A172 (cell line): ENCODE results near the gene SCRN3. TPM values are rescaled to one million over a fixed set of nuclear protein-coding genes. Genes with fewer than 3 reads are reported as not detected.
A peak's percentile ranks its signal among the peaks of the same experiment; 100 is the strongest.
"Not testable (repeated sequence)": the region's sequence is repeated elsewhere in the genome, so short reads cannot be mapped to it uniquely, and the experiment has no call there.

ENCODE experiments used
- DNase-seq: peaks from one replicate; pipeline ENCODE4 v3.0.0-alpha.2; 2015; ENCODE audit warnings: low spot score
- total RNA-seq: library from RNA; depleted of rRNA; stranded (reverse); fragments of >200 nt; shearing (Covaris generic); gene quantifications from 2 replicates; pipeline ENCODE4 v1.2.3, GENCODE V29; 2014; rRNA removed

Gene SCRN3, protein sequence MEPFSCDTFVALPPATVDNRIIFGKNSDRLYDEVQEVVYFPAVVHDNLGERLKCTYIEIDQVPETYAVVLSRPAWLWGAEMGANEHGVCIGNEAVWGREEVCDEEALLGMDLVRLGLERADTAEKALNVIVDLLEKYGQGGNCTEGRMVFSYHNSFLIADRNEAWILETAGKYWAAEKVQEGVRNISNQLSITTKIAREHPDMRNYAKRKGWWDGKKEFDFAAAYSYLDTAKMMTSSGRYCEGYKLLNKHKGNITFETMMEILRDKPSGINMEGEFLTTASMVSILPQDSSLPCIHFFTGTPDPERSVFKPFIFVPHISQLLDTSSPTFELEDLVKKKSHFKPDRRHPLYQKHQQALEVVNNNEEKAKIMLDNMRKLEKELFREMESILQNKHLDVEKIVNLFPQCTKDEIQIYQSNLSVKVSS
- 36.2 and 50.3 TPM in 2 replicates for total RNA-seq

DNA sequence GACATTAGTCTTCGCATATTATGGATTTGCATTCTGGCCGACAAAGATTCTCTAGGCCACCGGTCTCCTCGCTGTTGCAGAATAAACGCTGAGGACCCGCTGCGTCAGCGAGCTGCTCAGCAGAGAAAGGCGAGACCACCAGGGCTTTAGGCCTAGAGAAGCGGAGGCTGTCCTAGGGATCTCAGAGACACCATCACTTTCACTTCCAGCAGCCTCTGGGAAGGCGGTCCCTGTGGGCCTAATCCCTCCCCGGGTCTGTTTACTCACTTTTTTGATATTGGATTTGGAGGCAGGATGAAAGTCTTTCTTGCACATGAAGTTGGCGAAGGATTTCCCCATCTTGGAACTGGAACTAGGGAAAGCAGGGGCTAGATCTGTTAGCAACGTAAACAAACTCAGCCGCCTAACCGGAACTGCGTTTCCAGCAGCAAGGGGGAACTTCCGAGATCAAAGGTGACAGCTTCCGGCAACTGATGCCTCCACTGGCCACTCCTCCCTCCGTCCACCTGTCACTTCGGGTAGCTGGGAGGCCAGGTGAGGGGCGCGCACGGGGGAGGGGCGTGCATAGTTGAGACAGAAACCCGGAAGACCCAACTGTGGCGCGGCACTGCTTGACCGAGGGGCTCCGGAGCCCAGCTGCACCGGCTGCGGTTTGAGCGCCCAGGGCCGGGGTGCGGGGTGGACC is at the start of gene SCRN3:
Gene SCRN3, plus strand, starts transcription at position 447 of the 685 bp plus-strand sequence. CDS start 2,554 bp downstream, outside the sequence.
- DNase-seq = peak; percentile 79

DNA sequence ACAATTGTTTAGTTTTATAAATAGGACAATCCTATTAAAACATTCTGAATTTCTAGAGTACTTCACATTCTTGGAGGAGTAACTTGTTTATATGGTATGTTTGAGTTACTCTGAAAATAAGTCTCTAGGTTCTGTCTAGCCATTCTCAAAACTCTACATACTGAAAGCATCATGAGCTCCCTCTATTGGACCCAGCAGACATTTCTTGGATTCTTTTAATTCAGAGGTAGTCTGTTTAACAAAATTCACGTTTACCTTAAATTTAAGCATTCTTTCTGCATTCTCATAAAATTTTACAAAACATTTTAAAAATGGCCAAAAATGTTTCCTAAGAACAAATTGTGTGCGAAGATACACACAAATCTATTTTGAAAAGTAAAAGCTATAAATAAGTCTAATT is 45.5 kb upstream of the SCRN3 start:
- DNase-seq = peak; percentile 34

DNA sequence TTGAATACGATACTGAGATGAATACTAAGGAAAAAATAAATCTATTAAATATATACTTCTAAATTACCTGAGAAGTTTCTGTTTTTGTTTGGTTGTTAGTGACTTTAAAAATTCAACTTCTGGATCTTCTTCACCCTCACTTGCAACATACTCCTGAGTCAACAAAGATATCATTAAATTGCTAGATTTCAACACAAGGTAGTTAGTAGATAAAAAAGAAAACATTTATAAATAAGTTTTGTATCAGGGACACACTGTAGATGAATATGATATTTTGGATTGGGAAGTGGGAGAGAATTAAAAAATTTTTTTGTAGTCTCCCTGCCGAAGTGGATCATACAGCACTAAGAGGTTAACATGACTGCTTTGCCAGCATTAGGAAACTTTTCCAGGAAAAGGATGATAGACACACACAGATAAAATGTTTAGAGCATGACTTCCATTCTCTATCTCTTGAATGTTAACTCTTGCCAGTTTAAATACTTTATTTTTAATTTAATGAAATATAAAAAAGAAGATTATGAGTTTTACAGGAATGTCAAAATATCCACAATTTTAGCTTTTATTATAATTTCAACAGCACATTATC is 44.8 kb upstream of the SCRN3 start:
- DNase-seq = no peak

DNA sequence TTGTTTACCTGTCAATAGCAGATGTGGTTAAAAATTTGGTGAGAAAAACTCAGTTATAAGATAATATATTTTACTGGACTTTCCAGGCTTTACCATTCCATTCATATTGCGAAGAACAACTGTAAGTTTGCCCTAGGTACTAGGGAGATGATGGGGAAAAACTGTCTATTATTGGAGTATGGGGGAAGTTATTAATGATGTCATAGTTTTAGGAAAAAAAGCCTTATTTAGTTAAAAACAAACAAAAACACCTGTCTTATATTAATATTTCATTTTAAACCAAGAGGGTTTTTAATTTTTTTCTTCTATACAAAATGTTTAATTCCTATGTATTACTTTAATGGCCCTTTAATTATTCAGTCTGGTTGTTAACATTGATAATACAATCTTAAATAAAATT is 42.5 kb upstream of the SCRN3 start:
- DNase-seq = no peak

DNA sequence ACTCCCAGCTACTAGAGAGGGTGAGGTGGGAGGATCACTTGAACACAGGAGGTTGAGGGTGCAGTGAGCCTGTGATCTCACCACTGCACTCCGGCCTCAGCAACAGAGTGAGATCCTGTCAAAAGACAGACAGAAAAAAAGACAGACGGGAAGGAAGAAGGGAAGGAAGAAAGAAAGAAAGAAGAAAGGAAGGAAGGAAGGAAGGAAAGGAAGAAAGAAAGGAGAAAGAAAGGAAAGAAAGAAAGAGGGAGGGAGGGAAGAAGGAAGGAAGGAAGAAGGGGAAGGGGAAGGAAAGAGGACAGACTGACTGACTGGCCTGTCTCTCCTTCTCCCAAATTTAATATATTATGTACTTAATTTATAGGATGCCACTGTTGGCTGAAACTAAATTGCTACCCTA is 39.2 kb upstream of the SCRN3 start:
- DNase-seq = no peak

DNA sequence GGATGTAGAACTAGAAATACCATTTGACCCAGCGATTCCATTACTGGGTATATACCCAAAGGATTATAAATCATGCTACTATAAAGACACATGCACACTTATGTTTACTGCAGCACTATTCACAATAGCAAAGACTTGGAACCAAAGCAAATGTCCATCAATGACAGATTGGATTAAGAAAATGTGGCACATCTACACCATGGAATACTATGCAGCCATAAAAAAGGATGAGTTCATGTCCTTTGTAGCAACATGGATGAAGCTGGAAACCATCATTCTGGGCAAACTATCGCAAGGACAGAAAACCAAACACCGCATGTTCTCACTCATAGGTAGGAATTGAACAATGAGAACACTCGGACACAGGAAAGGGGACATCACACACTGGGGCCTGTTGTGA is 35.9 kb upstream of the SCRN3 start:
- DNase-seq = not testable (repeated sequence)

DNA sequence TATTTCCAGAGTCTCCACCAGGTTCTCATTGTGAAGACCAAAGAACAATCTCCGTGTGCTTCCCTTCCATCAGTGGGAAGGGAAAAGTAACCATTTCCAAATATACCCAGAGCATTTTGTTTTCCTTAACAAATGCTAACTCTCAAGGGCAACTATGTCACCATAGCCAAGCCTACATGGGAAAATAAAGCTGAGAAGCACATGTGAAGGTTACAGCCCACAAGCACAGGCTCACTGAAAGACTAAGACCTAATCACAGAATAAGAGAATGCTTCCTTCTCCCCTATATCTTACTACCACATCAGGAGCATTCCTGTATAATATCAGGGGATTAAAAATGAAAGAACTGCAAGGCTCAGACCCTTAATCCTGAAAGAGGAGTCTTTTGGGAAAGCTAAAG is 32.6 kb upstream of the SCRN3 start:
- no peak for DNase-seq

DNA sequence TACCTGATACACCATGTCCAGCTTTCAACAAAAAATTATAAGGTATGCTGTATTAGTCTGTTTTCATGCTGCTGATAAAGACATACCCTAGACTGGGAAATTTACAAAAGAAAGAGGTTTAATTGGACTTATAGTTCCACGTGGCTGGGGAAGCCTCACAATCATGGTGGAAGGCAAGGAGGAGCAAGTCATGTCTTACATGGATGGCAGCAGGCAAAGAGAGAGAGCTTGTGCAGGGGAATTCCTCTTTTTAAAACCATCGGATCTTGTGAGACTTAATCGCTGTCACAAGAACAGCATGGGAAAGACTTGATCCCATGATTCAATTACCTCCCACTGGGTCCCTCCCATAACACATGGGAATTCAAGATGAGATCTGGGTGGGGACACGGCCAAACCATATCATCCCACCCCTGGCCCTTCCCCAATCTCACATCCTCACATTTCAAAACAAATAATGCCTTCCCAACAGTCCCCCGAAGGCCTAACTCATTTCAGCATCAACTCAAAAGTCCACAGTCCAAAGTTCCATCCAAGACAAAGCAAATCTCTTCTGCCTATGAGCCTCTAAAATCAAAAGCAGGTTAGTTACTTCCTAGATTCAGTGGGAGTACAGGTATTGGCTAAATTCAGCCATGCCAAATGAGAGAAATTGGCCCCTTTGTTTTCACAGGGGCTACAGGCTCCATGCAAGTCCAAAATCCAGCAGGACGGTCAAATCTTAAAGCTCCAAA is 31.9 kb upstream of the SCRN3 start:
- not testable (repeated sequence) for DNase-seq

DNA sequence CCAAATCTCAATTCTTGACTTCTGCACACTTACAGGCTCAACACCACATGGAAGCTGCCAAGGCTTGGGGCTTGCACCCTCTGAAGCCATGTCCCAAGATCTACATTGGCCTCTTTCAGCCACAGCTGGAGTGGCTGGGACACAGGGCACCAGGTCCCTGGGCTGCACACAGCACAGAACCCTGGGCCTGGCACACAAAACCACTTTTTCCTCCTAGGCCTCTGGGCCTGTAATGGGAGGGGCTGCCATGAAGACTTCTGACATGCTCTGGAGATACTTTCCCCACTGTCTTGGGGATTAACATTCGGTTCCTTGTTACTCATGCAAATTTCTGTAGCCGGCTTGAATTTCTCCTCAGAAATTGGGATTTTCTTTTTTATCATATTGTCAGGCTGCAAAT is 30.9 kb upstream of the SCRN3 start:
- no peak for DNase-seq

DNA sequence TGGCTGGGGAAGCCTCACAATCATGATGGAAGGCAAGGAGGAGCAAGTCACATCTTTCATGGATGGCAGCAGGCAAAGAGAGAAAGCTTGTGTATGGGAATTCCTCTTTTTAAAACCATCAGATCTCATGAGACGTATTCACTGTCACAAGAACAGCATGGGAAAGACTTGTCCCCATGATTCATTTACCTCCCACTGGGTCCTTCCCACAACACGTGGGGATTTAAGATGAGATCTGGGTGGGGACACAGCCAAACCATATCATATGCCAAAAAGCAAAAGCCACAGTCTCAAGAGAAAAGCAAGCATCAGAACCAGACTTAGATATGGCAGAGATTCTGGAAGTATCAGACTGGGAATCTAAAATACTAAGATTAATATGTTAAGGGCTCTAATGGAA is 30.0 kb upstream of the SCRN3 start:
- DNase-seq = peak; percentile 27

DNA sequence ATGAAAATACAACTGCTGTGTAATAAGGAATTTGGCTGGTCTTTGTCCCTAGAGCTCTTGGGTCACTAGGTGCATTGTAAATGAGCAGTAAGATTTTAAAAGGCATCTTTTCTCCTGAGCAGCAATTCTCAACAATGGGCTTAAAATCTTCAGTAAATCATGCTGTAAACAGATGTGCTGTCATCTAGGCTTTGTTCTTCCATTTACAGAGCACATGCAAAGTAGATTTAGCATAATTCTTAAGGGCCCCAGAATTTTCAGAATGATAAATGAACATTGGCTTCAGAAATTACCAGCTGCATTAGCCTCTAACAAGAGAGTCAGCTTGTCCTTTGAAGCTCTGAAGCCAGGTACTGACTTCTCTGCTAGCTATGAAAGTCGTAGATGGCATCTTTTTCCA is 26.8 kb upstream of the SCRN3 start:
- DNase-seq = no peak

DNA sequence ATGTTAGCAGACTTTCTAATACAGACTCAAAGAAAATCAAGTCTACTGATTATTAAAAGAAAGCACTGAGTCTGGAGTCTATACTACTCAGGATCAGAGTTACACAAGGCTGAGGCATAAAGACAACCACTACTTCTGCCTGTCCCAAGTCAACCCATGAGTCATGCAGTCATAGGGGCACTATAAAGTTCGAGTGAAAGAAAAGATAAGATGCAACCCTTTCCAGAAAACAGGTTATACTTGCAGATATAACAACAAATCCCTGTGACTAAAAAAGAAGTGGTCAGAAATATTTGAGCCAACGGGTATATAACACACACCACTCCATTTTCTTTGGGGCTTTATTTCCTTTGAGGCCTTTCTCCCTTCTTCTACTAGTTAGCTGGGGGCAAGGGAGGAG is 18.6 kb upstream of the SCRN3 start:
- DNase-seq = no peak

DNA sequence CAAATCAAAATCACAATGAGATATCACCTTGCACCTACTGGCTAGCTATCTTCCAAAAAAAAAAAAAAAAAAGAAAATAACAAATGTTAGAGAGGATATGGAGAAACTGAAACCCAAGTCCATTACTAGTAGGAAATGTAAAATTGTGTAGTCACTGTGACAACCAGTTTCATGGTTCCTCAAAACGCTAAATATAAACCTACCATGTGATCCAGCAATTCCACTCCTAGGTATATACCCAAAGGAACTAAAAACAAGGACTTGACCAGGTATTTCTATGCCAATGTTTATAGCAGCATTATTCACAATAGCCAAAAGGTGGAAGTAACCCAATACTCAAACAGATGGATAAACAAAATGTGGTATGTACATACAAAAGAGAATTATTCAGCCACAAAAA is 11.7 kb upstream of the SCRN3 start:
- no peak for DNase-seq

DNA sequence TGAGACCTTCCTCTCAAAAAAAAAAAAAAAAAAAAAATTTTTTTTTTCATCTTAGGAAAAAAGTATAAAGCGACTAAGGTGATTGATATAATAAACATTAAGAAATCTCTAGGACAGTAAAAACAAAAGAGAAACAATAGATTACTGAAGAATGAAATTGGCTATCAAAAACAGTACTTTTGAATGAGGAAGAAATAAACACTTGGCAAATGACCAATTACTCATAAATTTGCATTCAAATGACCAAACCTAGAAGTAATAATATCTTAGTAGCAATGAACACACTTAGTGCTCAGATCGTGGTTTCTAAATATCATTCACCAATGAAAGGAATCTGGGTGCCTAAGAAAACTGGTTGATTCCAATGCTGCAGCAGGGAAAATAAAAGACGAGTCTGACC is 10.3 kb upstream of the SCRN3 start:
- DNase-seq = no peak

DNA sequence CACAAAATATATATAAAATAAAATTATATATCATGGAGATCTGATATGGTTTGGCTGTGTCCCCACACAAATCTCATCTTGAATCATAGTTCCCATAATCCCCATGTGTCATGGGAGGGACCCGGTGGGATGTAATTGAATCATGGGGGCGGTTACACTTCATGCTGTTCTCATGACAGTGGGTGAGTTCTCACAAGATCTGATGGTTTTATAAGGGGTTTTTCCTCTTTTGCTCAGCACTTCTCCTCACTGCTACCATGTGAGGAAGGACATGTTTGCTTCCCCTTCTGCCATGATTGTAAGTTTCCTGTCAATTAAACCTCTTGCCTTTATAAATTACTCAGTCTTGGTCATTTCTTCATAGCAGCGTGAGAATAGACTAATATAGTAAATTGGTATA is 6.8 kb upstream of the SCRN3 start:
- not testable (repeated sequence) for DNase-seq

DNA sequence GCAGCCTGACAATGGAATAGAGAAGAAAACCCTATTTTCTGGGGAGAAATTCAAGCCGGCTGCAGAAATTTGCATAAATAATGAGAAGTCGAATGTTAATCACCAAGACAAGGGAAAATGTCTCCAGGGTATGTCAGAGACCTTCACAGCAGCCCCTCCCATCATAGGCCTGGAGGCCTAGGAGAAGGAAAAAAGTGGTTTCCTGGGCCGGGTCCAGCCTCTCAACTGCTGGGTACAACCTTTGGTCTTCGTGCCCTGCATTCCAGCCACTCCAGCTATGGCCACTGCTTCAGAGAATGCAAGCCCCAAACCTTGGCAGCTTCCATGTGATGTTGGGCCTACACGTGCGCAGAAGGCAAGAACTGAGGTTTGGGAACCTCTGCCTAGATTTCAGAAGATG is 6.0 kb upstream of the SCRN3 start:
- DNase-seq = no peak

DNA sequence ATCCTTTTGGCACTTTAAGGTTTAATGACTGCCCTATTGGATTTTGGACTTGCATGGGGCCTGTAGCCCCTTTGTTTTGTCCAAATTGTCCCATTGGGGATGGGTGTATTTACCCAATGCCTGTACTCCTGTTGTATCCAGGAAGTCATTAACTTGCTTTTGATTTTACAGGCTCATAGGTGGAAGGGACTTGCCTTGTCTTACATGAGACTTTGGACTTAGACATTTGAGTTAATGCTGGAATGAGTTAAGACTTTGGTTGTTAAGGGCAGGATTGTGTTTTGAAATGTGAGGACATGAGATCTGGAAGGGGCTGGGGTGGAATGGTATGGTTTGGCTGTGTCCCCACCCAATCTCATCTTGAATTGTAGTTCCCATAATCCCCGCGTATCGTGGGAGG is 5.2 kb upstream of the SCRN3 start:
- DNase-seq = not testable (repeated sequence)

DNA sequence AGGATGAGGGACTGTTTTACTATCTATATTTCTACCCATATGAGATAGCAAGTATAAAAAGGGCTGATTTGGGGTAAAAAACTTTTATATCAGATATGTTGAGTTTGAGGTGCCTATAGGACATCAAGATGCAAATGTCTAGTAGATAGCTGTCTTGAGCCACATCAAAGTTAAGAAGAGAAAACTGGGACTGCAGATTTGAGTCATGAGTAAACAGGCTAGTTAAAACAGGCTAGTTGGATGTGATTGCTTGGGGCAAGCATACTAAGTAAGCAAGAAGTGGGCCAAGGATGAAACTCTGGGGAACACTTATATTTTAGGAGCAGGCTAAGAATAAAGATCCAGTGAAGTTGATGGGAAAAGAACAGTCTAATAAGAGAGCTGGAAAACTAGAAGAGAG is 2.8 kb upstream of the SCRN3 start:
- no peak for DNase-seq

DNA sequence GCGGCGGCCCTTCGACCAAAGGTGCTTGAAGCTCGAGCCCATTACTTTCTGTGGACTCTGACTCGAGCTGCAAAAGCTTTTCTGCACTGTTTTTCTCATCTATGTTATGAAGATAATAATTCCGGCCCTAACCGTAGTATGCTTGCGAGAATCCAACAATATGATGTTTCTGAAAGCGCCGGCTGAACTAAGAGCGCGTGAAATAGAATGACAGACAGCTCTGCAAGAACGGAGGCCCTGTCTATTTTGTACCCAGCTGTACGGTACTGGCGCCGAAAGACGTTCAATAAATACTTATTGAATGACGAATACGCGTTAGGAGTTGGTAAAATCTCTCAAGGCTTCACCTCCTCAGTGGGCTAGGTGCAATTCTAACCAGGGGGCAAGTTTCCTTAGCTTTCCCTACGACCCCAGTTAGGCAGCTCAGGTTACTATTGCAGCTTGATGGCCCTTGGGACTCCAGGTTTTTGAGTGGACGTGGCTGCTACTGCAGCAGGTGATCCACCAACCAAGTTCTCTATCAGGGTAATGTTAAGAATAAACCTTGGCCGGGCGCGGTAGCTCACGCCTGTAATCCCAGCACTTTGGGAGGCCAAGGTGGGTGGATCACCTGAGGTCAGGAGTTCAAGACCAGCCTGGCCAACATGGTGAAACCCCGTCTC is 570 bp downstream of the SCRN3 start:
- DNase-seq = peak; percentile 15

DNA sequence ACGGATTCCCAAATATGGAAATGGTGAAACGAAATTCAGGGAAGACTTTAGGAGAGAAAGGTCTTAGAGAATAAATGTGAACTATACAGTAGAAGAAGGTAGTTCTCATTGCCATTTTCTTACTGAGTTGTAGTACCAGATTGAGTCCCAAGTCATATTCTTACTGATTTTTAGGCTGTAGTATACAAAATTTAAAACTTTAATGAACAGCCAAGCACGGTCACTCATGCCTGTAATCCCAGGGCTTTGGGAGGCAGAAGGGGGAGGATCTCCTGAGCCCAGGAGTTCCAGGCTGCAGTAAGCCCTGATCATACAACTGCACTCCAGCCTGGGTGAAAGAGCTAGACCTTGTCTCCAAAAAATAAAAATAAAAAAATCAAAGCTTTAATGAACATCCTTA is 2.2 kb downstream of the SCRN3 start:
- no peak for DNase-seq

DNA sequence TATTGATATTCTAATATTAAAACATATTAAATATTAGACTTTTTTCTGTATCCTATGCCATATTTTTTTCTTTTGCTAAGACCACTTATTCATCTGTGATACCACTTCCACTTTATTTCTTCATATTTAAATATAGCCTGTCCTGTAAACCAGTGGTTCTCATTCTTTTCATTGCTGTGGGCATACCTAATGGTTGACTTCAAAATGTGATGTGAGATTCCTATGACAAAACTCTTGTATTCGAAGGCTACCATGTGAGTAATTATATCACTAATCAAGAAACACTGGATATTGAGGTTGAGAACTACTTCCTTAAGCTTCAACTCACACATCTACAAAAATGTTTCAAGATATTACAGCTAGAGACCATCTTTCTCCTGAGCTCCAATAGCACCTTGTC is 3.6 kb downstream of the SCRN3 start:
- DNase-seq = no peak

DNA sequence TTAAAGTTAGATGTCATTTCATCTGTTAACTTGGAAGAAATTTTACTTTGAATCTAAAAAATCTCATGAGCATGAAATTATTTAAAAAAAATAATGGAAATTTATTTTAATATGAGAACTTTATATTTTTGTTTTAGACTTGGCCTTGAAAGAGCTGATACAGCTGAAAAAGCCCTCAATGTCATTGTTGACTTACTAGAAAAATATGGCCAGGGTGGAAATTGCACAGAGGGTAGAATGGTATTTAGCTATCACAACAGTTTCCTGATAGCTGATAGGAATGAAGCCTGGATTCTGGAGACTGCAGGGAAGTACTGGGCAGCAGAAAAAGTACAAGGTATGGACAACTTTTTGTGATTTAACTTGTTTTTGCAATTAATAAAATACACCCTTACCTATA is 5.3 kb downstream of the SCRN3 start:
- no peak for DNase-seq
